Retinal pigment epithelial cell (primary cell): ENCODE results near the gene EYS.

ENCODE experiments used
- DNase-seq: peaks from one replicate; pipeline ENCODE4 v3.0.0-alpha.2; 2010; ENCODE audit warnings: low read depth
- H3K4me3 ChIP-seq: 2 replicates; pipeline ENCODE4 v1.5.1; 2011; ENCODE audit warnings: mild to moderate bottlenecking, low read length, control low read depth, moderate library complexity
- CTCF ChIP-seq: conservative IDR thresholded peaks from 2 replicates; pipeline ENCODE4 v1.5.1; 2011; ENCODE audit warnings: low read depth, low read length, control low read depth, inconsistent platforms

The EYS gene

GRCh38 chr6:65259059-65259458 is 448.0 kb downstream of the EYS start:
- no peak for DNase-seq
- TF ChIP-seq CTCF, result peak; percentile 48
- no peak overlapping the region for H3K4me3 ChIP-seq

- no peak for DNase-seq
- TF ChIP-seq CTCF, result no peak
- no peak overlapping the region for H3K4me3 ChIP-seq
These were observed 454.0 kb downstream of the EYS start for GRCh38 chr6:65253041-65253440.

GRCh38 chr6:65248101-65248610 is 458.9 kb downstream of the EYS start:
- H3K4me3 ChIP-seq, result no peak overlapping the region
- TF ChIP-seq CTCF, result no peak
- no peak for DNase-seq

- no peak for TF ChIP-seq CTCF
- H3K4me3 ChIP-seq, result no peak overlapping the region
- peak; percentile 85 for DNase-seq
These were observed 475.4 kb downstream of the EYS start for GRCh38 chr6:65231616-65232015.

- no peak for TF ChIP-seq CTCF
- H3K4me3 ChIP-seq, result no peak overlapping the region
- peak; percentile 73 for DNase-seq
These were observed 477.2 kb downstream of the EYS start for GRCh38 chr6:65229825-65230224.

- no peak for DNase-seq
- no peak for TF ChIP-seq CTCF
- no peak overlapping the region for H3K4me3 ChIP-seq
These were observed 485.9 kb downstream of the EYS start for GRCh38 chr6:65221153-65221552.

- no peak for TF ChIP-seq CTCF
- no peak overlapping the region for H3K4me3 ChIP-seq
- DNase-seq, result no peak
These were observed 504.3 kb downstream of the EYS start for GRCh38 chr6:65202738-65203137.
